DMS 273 (cell line): ENCODE results near the gene HMHB1.
A peak's percentile ranks its signal among the peaks of the same experiment; 100 is the strongest.

Experiments used
- DNase-seq: peaks from one replicate; lab custom pipeline; 2025; ENCODE audit not compliant: unreplicated experiment; lab: John Stamatoyannopoulos, UW

HMHB1 gene

DNA sequence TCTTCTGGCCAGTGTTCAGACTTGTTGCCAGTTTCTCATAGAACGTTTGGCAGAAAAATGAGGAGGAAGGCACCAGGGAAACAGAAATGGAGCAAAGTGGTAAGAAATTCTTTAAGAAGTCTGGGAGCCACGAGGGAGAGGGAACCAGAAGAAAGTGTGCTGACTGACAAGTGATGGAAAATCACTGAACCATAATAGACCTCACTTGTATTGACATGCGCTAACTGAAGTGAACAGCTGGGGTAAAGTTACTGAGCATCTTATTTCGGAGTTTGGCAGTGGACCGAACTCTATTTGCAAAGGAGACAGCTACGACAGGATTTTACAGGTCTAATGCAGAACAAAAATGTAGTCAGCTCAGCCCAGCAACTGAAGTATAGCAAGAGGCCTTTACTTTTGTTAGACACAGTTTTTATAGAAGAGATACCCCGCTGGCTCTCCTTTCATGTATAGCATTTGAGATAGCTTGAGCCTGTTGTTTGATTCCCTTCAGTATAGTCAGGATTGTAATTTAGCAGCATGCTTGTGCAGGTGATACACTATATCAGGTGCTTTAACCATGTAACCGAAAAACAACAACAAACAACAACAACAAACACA is 53.6 kb downstream of the HMHB1 start:
- DNase-seq, result peak; percentile 91
